Cerebellar cortex (tissue), 1 donor: ENCODE results near the gene NEDD4L.

Experiments
- DNase-seq: peaks from one replicate; pipeline ENCODE4 v3.0.0-alpha.2; 2015; ENCODE audit warnings: low spot score

NEDD4L gene

DNA sequence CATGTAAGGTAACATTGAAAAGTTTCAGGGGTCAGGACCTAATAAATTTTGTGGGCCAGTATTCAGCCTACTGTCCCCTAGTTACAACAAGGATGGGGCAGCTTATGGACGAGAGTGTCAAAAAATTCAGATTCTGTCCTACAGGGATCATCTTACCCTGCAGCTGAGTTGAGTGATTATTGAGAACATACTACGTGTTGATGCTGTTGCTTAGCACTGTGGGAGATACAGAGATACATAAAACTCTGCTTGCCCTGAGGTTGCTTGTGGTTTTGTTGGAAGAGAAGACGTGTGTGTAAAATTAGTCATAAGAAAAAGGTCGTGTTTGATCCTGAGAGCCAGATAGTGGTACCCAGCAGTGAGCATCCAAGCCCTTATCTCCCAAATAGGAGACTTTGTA is 253.2 kb downstream of the NEDD4L start:
- no peak for DNase-seq

DNA sequence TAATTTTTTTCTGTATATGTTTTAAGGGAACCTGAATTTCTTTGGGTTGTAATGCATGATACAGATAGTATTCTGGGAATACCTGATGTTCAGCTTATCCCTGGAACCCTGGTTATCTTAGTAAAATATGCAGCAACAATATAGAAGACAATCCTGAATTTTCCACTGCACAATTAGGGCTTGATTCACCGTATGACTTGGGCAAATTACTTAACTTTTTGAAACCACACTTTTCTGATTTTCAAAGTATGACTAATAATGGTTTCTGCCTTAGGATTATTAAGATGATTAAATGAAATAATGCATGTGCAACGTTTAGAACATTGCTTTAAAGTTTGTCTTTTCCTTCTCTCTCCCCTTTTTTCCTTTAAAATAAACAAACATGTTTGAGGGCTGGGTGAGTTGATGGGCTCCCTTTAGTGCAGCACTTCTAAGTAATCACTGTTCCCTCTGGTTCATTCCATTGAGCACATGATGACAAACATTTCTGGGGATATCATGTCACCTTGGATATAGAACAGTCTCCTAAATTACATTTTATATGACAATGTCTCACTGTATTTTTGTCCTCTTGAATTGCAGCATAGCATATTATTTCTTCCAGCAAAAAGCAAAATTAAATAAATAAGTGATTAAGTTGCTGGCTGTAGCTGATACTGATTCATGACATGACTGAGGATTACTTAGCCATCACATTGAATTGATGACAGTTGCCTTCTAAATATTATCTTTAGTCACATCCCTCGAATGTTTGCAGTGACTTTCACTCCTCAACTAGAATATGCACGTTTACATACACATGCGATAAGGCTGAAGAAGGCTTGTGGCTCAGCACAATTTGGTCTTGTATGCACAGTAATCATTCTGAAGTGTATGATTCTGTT is 254.5 kb downstream of the NEDD4L start:
- DNase-seq = no peak

DNA sequence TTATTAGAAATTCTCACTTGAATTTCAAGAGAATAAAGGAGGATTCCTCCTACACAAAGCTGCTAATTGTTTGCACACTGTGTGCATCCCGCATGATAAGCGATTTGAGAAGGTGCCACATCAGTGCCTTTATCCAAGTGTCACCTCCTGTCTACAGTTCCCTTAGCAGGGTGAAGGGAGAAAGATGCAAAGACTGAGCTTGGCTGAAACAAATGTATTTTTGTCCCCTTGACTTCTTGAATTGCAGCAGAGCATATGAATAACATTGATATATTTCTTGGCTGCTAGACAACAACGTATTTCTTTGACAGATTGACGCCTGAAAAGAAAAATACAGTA is 255.1 kb downstream of the NEDD4L start:
- no peak for DNase-seq

DNA sequence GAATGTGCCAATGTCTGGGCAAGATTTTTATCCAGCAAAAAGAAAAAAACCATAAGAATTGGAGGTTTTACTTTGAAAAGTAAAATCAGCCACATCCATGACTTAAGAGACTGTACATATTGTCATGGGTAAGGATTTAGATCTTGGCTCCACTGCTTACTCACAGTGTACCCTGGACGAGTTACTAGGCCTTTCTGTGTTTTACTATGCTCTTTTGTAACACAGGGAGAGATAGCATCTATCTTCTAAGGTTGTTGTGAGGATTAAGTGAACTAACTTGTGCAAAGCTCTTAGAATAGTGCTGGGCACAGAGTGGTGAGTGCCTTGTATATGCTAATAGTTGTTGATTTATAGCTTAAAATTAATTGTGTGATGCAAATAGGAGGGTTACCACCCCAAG is 255.9 kb downstream of the NEDD4L start:
- DNase-seq = no peak

DNA sequence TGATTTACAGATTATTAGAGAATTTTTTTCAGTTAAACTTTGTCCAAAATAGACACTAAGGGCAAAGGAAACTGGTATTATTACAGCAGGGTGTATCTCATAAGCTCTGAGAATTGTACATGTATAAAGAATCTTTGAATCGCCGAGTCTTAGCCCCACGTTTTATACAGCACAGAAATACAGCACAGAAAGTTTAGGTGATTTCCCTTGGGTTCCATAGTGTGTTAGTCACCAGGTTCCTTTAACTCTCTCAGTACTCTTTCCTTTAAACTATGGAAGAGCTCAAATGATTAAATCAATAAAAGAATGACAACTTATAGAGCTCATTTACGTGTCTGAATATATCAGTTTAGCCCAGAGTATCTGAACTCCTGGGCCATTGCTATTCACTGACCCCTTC is 256.8 kb downstream of the NEDD4L start:
- no peak for DNase-seq

DNA sequence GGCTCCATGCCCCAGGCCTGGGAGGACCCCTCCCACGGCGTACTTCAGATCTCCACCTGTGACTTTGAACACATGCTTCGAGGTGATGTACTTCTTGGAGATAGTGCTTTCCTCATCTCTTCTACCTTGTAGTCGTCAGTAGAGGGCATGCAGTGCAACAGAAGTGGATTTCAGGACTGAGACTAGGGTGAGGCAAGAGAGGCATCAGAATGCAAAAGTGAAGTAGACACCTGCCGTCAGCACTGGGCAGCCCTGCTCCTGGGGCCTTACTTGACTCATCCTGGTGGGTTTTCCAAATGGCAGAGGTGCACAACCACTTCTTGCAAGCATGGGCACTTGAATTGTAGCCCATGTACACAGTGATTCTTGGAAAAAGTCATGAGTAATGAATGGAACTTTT is 258.8 kb downstream of the NEDD4L start:
- DNase-seq = no peak

DNA sequence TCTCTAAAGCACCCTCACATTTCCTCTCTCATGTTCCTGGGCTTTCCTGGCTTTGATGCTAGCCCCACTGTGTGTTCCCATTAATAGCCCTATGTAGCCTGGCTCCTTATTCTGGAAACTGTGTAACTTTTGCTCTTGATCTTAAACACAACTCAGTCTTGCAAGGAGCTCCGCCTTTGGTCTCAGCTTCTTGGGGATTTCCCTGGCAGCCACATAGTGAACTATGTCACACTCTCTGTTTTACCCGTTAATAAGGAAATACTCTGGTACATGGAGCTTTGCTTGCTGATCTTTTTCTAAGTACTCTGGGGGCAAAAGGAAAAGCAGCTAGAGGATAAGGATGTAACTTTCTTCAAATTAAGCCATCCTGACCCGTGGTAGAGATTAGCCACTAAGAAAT is 259.3 kb downstream of the NEDD4L start:
- no peak for DNase-seq

DNA sequence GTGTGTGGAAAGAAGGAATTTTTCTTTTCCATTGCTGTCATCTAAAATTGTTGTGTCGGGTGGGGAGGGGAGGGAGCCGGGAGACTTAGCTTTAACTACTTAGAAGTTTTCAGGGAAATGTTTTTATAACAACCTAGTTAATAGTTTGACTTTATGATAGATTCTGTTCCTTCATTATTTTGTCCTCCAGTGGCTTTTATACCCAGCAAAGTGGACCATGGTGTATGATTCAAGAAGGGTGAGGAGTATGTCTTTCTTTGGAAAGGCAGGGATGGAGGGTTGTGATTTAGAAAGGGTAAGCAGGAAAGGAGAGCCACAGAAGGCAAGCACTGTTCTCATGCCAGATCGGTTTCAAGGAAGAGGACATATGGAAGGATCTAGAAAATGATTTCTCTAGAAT is 261.8 kb downstream of the NEDD4L start:
- no peak for DNase-seq

DNA sequence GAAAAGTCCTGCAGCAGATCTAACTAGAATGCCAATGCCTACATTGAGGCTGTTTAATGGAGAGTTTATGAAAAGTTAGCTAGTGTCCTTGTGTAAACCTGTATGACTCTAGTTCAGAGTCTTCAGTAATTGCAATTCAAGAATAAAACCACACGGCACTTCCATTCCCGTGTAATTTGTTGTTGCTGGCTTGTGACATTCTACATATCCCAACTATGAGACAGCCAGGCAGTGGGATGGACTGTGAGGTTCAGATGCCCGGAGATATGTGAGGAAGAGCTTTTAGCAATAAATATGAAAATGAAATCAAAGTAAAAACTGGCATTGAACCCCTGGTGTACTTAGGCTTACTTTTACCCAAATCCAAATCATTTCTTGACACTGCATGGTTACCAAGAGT is 263.4 kb downstream of the NEDD4L start:
- no peak for DNase-seq

DNA sequence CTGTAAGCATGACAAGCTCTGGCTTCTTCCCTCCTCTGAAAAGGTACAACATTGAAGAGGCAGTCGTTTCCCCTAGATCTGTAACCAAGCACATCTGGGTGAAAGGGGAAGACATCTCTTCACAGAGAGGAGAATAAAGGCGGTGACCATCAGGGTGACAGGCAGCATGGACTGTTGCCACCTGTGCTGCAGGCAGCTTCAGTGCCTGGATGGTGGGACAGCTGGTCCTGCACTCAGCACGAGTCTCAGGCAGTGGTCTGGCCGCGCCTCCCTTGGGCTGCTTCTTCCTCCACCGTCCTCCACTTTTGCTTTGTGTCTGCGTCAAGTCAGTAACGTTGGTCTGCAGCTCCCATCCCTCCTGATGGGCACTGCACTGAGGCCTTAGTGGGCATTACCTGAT is 264.4 kb downstream of the NEDD4L start:
- DNase-seq = peak; percentile 49

DNA sequence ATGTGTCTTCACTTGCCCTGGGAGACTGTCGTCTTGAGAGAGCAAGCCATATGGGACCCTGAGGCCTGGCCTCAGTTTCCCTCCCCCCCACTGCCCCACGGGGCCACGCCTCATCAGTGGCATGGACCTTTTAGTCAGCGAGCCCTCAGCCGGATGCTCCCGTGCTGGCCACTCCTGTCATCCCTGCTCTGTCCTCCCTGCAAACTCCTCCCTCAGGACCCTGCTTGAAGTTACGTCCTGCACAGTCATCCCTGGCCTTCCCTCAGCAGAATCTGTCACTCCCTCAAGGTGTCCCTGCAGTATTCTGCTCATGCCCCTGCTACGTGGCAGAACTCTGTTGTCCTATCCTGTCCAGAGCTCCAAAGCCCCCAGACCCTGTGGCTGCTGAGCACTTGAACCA is 265.1 kb downstream of the NEDD4L start:
- DNase-seq = no peak

DNA sequence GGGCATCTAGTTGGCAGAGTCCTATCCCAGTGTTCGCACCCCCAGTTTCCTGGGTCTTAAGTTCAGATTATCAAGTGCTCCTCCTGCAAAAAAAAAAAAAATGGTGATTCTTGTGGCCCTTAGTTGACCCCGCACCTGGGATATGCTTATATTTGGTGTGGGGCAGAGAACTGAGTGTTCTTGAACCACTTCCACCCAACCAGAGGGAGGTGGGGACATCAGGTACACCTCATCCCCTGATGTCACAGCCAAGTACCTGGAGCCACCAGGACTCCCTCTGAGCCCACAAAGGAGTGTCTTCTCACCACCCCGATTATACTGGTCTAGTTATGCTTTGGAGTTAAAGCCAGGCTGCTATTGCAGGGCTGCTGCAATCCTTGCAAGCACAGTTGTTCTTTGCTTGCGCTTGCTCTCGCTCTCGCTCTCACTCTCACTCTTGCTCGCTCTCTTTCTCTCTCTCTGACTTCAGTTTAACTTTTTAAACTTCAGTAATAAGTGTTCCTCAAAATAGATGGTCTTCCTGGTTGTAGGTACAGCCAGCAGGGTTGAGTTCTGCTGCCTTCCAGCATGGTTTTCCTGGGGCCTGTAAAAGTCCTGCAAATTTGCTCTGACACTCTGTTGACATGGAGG is 265.7 kb downstream of the NEDD4L start:
- peak; percentile 53 for DNase-seq

DNA sequence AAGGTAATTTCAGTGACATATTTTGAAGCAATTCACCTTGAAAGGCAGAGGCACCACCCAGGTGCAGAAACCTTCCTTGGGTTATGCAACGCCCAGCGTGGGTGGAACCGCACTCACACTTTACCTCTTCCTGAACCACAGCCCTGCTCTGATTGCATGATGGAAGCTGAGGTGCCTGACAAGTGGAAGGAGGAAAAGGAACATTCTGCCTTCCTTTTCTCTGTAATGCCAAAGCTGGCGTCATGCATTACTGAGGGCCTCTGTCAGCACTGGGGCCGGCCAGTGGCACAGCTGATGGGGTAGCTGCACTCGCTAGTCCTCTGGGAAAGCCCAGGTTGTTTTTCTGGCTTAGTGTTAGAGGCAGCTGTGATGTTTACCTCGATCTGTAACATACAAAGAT is 266.5 kb downstream of the NEDD4L start:
- peak; percentile 68 for DNase-seq

DNA sequence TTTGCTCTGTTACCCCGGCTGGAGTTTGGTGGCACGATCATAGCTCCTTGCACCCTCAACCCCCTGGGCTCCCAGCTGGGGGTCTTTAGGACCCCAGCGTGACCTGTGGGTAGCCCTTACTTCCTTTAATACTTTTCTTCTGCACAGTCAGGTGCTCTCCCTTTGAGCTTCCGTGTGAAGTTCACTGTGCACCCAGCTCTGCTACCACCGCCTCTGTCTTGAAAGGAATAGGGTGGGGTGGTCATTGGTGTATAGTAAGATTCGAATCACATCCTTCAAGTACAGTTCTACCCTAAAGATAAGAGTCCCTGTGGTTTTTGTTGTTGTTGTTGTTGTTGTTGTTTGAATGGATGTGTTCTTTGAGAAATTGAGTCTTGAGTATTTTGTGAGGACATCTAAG is 267.4 kb downstream of the NEDD4L start:
- no peak for DNase-seq

DNA sequence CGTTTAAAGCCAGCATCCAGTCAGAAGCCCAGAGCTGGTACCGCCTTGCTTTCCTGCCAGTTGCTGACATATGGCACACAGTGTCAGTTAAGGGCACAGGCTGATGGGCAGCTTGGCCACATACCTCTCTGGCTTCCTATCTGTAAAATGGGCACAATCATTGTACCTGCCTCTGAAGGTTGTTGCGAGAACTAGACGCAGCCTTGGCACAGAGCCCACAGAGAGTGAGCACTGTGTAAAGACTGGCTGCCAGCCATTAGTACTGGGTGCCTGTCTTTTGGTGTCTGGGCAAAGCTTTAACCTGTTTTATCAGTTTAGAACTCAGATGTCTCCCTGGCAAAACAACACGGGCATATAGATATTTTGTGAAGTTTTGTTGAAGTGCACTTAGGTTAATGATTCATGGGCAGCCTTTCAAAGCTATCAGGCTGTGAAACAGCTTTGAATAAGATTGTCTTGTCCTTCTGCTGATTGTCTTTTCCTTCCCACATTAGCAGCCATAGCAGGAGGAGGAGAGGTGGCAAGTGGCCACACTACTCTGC is 269.5 kb downstream of the NEDD4L start:
- DNase-seq = peak; percentile 58

DNA sequence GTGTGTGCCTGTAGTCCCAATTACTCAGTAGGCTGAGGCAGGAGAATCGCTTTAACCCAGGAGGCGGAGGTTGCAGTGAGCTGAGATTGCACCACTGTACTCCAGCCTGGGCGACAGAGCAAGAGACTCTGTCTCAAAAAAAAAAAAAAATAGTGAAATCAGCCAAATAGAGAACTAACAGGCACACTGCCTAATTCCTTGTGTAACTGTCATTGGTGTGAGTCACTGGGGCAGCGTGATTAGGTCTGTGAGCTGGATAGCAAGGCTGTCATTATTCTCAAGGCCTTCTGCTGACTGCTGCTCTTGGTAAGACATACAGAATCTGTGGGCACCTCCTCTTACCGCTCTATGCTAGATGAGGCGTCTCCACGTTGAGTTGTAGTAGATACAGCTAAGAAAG is 270.3 kb downstream of the NEDD4L start:
- peak; percentile 77 for DNase-seq

DNA sequence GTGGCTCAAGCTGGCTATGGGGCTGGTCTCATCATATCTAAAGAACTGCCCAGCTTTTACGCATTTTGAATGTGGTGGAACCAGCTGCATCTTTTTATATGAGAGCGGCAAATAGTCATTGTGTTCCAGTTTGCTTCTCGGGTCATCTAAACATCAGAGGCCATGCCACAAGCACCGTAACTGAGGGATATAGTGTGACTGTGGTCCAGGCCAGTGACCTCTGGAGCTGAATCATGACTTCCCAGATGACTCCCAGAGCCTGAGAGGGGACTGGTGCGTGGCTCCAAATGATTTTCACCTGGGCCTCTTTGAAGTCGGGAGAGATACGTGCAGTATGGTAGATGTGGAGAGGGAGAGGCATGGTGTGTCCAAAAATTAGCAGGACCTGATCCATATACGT is 271.0 kb downstream of the NEDD4L start:
- DNase-seq = no peak

DNA sequence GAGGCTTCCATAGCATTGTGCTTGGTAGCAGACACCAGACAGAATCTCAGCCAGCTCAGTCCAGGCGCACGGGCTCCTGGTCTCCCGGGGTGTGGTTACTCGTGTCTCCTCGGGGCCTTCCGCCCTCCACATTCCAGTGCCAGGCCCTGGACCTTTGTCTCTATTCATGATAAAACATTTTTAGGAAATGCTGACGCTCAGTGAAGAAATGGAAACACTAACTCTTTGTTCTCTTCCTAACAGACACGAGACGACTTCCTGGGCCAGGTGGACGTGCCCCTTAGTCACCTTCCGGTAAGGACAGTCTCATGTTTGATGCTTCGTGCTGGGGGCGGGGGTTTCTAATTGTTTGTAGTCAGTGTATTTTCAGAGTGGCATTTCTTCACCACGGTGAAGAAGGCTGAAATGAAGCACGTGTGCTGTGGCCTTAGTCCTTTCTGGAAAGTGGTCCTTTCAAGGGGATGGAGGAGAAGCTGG is 271.8 kb downstream of the NEDD4L start:
- no peak for DNase-seq

DNA sequence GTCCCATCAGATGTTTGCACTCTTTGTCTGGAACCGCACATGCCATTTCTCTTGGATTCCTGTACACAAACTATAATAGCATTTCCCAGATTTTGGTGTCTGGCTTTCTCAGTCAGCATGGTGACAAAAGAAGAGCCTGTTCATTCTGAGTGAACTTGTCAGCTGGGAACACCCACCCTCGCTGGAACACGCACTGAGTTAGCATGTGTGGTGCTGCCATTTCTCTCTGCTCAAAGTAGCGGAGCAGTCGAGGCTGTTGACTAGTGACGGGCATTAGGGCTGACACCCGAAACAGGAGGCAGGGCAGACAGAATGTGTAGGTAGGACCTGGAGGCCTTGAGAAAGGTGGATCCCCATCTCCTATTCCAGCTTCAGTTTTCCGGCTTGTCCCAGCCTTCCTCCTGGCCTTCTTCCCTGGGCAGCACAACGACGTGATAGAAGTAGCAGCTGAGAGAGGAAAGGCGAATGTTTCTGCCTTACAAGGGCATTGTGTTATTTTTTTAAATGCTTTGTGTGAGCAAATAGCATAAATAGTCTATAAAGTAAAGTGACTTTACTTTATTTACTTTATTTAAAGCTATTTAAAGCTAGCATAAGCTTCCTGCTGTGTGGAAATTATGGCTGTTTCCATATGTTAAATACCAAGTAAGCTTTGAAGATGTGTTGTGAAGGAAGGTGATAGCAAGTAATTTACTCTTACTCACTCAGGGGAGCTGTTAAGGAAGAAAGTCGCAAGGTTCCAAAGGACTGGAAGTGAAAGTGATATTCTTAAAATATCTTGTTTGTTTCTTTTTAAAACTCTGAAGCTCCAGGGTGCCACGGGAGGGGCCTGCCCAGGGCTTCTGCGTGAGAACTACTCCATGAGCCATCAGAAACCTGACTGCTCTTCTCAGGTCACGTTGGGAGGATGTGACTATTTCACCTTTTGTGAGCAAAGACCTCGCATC is 272.6 kb downstream of the NEDD4L start:
- DNase-seq = no peak

DNA sequence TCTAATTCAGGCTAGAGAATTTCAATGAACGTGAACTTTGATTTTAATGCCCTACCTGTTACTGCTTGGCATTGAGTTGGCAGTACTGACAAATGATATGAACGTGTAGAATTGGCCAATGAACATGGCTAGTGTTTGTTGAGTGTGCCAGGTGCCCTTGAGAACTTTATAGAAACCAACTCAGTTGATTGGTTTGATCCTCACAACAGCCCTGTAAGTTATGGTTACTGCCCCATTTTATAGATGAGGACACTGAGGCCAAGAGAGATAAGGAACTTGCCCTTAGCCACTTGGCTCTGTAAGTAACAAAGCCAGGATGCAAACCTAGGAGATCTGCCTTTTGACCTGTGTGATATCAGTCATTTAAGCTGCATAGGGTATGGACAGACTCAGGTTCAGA is 275.7 kb downstream of the NEDD4L start:
- no peak for DNase-seq

DNA sequence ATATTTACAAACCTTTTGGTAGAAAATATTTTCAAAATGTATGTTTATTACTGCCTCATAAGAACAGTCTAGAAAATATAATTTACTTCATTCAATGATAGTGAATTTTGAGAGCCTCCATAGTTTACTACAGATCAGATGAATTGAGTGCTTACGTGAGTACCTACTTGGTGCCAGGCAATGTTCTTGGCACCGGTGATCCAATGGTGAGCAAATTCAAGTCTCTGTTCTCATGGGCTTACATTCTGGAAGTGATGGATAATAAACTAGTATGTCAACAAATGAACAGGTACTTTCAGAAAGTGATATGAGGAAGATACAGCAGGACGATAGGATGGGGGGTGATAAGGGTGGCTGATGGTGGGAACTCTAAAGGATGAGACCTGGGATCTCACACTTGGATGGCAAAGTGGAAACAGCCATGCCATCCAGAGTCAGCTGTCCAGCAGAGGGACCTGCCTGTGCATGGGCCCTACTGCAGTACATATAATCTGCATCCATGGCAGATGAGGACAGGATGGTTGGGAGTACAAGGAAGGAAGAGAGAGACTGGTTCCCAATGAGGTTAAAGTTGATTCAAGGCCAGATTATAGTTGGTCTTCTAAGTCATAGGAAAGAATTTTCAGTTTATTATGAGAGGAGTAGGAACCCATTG is 277.0 kb downstream of the NEDD4L start:
- no peak for DNase-seq

DNA sequence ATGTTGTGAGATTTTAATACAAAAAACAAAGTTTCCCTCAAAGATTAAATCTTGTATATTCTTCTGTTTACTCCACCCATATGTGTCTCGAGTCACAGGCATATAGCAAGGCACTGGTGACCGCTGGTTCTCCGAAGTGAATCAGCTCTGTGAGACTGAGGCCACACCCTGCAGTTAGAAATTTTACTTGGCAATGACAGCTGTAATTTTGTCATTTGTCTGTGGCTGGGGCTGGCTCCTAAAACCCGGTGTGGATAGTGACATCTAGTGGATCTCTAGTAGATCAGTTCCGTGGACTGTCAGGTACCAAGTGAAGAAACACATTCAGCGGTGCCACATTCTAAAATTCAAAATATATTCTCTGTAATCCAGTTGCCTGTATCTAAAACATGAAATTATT is 278.0 kb downstream of the NEDD4L start:
- peak; percentile 87 for DNase-seq
